ENCODE data around the gene ACSS3.

GRCh38 chr12:81207173-81207572 is 129.3 kb downstream of the ACSS3 start:
- TF ChIP-seq PHF8 (IDR thresholded peaks at IDR 0.05; ENCODE audit: borderline replicate concordance, low read length) (no peak), MAFF (IDR thresholded peaks at IDR 0.05; ENCODE audit: low read length) (no peak)

Measured in K562 (cell line).